GM18909 (cell line): ENCODE results near the gene WFDC1.
"Not testable (repeated sequence)": the region's sequence is repeated elsewhere in the genome, so short reads cannot be mapped to it uniquely, and the experiment has no call there.

Source experiments
- ATAC-seq: cut with Tn5 transposase; IDR thresholded peaks from one replicate; pipeline ENCODE4 v1.9.1; 2021; ENCODE audit warnings: mild to moderate bottlenecking; ENCODE audit not compliant: unreplicated experiment, poor library complexity

WFDC1 gene

GRCh38 chr16:84324434-84325262, 30.0 kb downstream of the WFDC1 start:
- no peak for ATAC-seq

- ATAC-seq, result no peak
Measured at GRCh38 chr16:84326545-84326944, 31.9 kb downstream of the WFDC1 start.

GRCh38 chr16:84327926-84328505, 33.3 kb downstream of the WFDC1 start:
- no peak for ATAC-seq

- no peak for ATAC-seq
Measured at GRCh38 chr16:84329016-84329415, 34.3 kb downstream of the WFDC1 start.

- no peak for ATAC-seq
Measured at GRCh38 chr16:84329843-84330684, 35.4 kb downstream of the WFDC1 start.

GRCh38 chr16:84330685-84331050, 36.0 kb downstream of the WFDC1 start:
- ATAC-seq, result no peak

GRCh38 chr16:84331998-84332780, 37.5 kb downstream of the WFDC1 start:
- ATAC-seq, result no peak

- no peak for ATAC-seq
Measured at GRCh38 chr16:84332975-84333684, 38.5 kb downstream of the WFDC1 start.

- no peak for ATAC-seq
Measured at GRCh38 chr16:84334058-84334457, 39.4 kb downstream of the WFDC1 start.

- no peak for ATAC-seq
Measured at GRCh38 chr16:84334482-84334881, 39.8 kb downstream of the WFDC1 start.

- ATAC-seq, result not testable (repeated sequence)
Measured at GRCh38 chr16:84337236-84337635, 42.6 kb downstream of the WFDC1 start.

- ATAC-seq, result no peak
Measured at GRCh38 chr16:84339311-84339710, 44.6 kb downstream of the WFDC1 start.

GRCh38 chr16:84339766-84340165, 45.1 kb downstream of the WFDC1 start:
- no peak for ATAC-seq

- ATAC-seq, result no peak
Measured at GRCh38 chr16:84340325-84341040, 45.8 kb downstream of the WFDC1 start.

GRCh38 chr16:84341528-84342295, 47.0 kb downstream of the WFDC1 start:
- ATAC-seq, result no peak

GRCh38 chr16:84343800-84344199, 49.1 kb downstream of the WFDC1 start:
- ATAC-seq, result not testable (repeated sequence)

- no peak for ATAC-seq
Measured at GRCh38 chr16:84344781-84345180, 50.1 kb downstream of the WFDC1 start.

GRCh38 chr16:84347161-84347560, 52.5 kb downstream of the WFDC1 start:
- no peak for ATAC-seq
